CD4-positive, alpha-beta T cell treated with Interleukin-15 for 1 hour (primary cell): Measurements from ENCODE around the gene LTBP4.

Source experiments
- DNase-seq: peaks from one replicate; pipeline ENCODE4 v3.0.0-alpha.2; 2020

Gene LTBP4

DNA sequence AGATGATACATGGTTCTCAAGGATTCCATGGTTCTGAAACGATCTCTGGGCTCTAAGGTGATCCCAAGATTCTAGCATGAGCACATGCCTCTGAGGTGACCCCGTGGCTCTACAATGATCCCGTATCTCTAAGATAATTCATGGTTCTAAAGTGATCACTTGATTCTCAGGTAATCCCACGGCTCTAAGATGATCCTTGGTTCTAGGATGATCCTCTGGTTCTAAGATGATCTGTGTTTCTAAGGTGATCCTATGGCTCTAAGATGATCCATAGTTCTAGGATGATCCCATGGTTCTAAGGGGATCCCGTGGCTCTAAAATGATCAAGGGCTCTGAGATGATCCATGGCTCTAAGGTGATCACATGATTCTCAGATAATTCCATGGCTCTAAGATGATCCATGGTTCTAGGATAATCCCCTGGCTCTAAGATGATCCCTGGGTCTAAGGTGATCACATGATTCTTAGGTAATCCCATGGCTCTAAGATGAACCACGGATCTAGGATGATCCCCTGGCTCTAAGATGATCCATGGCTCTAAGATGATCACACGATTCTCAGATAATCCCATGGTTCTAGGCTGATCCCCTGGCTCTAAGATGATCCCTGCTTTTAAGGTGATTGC, 67.9 kb downstream of the LTBP4 start:
- DNase-seq = no peak

GRCh38 chr19:40671404-40671803, 70.2 kb downstream of the LTBP4 start:
- DNase-seq = no peak

DNA sequence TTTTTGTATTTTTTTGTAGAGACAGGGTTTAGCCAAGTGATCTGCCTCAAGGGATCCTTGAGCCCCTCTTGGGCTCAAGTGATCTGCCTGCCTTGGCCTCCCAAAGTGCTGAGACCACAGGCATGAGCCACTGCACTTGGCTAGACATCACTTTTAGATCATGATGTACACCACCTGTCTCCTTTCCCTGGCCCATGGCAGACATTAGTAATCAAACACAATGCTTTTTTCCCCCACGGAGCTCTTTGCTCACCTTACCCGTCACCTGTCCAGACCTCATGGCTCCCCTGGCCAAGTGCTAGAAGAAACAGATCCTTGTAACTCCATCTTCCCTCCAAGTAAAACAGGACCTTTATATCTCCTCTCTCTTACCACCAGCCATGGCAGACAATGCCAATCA, 70.9 kb downstream of the LTBP4 start:
- DNase-seq = no peak

DNA sequence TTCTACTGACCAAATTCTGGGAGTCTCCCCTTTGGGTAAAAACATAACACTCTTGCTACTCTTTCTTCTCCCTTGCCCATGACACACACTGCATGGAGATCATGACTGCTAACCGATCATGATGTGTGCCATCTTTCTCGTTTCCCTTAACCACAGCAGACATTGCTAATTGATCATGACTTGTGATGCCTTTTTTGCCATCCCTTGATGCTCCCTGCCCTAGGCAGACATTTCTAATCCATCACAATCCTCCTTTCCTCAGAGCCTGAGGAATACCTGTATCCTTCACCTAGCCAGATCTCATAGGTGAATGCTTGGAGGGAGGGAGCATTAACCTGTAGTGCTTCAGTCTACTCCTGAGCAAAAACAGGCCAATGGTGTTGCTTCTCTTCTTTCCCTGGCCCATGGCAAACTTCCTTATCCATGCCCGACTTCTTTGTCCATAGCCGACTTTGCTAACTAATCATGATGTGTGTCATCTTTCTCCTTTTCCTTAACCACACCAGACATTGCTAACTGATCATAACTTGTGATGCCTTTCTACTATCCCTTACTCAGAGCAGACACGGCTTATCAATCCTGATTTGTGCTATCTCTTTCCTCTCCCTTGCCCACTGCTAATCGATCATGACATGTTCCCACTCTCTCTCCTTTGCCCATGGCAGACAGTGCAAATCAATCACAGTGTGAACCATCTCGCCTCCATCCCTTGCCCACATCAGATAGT, 71.6 kb downstream of the LTBP4 start:
- no peak for DNase-seq

DNA sequence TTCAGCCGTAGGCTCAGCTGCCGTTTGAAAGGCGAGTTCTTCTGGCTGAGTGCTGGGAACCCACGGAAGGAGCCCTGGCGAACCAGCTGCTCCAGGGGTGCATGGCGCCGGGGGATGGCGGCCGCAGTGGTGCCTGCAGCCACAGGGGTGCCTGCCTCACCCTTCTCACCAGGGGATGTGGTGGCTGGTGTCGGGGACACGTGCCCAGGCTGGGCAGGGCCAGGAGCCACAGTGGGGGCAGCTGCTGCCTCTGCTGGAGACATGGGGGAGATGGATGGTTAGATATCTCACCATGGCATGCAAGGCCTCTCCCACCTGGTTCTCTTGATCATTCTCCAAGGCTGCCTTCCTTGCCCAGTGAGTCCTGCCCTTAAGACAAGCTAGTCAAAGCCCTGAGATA, 72.2 kb downstream of the LTBP4 start:
- no peak for DNase-seq

GRCh38 chr19:40674291-40674690, 73.1 kb downstream of the LTBP4 start:
- no peak for DNase-seq

DNA sequence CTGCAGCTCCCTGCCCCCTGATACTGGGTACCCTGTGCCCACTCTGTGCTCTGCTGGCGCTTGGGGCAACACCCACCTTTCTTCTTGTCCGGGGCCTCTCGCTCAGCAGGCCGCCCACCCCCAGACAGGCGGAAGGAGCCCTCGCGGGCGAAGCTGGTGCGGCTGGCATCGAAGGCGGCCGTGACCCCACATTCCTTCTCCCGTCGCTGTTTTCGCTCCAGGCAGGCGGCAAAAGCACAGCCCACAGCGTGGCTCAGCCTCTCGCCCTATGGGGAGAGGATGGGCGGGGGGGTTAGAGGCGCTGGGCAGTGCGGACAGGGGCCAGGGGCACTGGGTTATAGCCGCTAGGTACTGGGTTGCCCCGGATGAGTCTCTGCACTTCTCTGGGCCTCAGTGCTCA, 76.0 kb downstream of the LTBP4 start:
- DNase-seq = no peak
